ENCODE results near the gene SMARCB1.

SMARCB1 gene

DNA sequence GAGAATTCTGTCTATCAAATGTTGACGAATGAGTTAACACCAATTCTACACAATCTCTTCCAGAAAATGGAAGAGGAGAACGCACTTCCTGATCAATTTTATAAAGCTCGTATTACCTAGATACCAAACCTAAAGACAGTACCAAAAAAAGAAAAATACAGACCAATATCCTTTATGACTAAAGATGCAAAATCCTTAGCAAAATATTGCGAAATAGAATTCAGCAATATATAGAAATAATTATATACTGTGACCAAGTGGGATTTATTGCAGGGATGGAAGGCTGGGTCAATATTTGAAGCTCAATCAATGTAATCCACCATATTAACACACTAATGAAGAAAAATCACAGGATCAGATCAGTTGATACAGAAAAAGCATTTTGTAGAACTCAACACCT is 25.6 kb downstream of the SMARCB1 start:
- Histone ChIP-seq H3K9me3 (ENCODE audit: low read length) (no peaks in the 10 kb centered on the region), H3K27me3 (ENCODE audit: insufficient read depth, low read length) (no peaks in the 10 kb centered on the region), H3K36me3 (ENCODE audit: insufficient read depth, low read length) (peaks cover 60% of the 10 kb centered on the region), H2AFZ (ENCODE audit: low read depth, low read length) (no peak overlapping the region), H3K4me3 (ENCODE audit: low read length) (no peak overlapping the region), H3K4me1 (ENCODE audit: insufficient read depth, low read length) (no peaks in the 10 kb centered on the region)

DNA sequence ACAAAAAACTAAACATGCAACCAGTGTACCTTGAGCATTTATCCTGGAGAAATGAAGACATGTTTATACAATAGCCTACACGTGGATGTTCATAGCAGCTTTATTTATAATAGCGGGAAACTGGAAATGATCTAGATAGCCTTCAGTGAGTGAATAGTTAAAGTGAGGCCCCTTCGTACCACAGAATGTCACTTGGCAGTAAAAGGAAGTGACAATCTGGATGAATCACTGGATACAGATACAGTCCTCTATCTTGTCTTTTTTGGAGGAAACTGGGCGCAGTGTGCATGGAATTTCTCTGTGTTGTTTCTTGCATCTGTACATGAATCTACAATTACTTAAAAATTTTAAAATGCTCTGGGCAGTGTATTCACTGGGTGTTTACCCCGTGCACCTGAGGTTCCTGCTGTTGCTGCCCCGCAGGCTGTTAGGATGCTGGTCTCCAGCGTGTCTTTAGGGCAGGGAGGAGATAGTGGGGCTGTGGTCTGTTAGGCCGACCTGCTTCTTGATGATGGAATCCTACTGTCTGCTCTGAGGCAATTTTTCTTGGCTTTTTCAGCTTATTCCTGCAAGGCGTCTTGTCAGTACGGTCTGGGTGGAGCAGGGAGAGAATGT is 28.9 kb downstream of the SMARCB1 start:
- no peaks in the 10 kb centered on the region for H3K4me1 ChIP-seq (ENCODE audit: insufficient read depth, low read length)
- no peak overlapping the region for H3K4me3 ChIP-seq (ENCODE audit: low read length)
- H3K9me3 ChIP-seq (ENCODE audit: low read length), result no peaks in the 10 kb centered on the region
- no peak overlapping the region for H2AFZ ChIP-seq (ENCODE audit: low read depth, low read length)
- H3K36me3 ChIP-seq (ENCODE audit: insufficient read depth, low read length), result peaks cover 85% of the 10 kb centered on the region
- no peaks in the 10 kb centered on the region for H3K27me3 ChIP-seq (ENCODE audit: insufficient read depth, low read length)

DNA sequence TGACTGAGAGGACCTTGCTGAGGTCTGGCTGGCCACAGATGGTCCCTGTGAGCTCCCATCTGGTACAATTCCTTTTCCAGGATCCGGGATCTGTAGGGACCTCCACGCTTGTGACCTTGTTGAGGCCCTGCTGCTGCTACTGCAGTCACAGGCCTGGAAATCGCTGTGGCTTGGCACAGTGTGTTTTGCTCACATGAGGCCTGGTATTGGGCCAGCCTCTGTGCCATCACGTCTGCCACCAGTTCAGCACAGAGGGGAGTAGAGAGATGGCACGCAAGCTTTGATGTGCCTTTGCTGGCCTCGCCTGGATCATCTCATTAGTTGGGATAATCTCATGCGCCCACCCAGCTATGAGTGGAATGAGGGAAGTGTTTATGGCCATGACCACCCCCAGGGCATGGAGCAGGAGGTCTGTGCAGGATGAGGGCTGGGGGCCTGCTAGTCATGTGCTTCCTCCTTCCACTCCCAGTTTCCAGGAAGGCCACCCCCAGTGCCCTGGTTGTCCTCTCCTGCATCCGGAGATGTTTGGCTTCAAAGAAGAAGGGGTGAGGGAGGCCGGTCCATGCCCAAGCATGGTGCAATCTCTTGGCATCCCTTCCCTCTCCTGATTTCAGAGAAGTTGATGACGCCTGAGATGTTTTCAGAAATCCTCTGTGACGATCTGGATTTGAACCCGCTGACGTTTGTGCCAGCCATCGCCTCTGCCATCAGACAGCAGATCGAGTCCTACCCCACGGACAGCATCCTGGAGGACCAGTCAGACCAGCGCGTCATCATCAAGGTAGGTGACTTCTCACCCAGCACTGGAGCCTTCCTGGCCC is 29.6 kb downstream of the SMARCB1 start:
- Histone ChIP-seq H3K36me3 (ENCODE audit: insufficient read depth, low read length) (peaks cover 85% of the 10 kb centered on the region), H3K4me3 (ENCODE audit: low read length) (no peak overlapping the region), H2AFZ (ENCODE audit: low read depth, low read length) (no peak overlapping the region), H3K27me3 (ENCODE audit: insufficient read depth, low read length) (no peaks in the 10 kb centered on the region), H3K4me1 (ENCODE audit: insufficient read depth, low read length) (no peaks in the 10 kb centered on the region), H3K9me3 (ENCODE audit: low read length) (no peaks in the 10 kb centered on the region)

DNA sequence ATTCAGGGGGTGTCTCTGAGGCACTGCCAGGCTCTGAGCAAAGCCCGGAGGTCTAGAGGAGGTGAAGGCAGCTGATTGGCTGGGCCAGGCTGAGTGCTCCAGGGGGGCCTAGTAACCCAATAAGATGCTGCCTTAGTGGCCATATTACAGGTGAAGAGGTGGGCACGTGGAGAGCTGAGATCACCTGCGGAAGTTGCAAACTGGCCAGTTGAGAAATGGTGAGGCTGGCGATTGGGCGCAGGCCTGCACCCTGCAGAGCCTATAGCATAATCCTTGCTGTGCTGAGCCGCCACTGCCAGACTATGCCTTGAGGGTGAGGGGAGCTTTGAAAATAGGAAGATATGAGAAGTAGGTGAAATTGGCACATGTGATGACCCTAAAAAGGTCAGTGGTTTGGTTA is 30.4 kb downstream of the SMARCB1 start:
- Histone ChIP-seq H3K4me1 (ENCODE audit: insufficient read depth, low read length) (no peaks in the 10 kb centered on the region), H3K27me3 (ENCODE audit: insufficient read depth, low read length) (no peaks in the 10 kb centered on the region), H3K4me3 (ENCODE audit: low read length) (no peak overlapping the region), H3K9me3 (ENCODE audit: low read length) (no peaks in the 10 kb centered on the region), H3K36me3 (ENCODE audit: insufficient read depth, low read length) (peaks cover 84% of the 10 kb centered on the region), H2AFZ (ENCODE audit: low read depth, low read length) (no peak overlapping the region)

DNA sequence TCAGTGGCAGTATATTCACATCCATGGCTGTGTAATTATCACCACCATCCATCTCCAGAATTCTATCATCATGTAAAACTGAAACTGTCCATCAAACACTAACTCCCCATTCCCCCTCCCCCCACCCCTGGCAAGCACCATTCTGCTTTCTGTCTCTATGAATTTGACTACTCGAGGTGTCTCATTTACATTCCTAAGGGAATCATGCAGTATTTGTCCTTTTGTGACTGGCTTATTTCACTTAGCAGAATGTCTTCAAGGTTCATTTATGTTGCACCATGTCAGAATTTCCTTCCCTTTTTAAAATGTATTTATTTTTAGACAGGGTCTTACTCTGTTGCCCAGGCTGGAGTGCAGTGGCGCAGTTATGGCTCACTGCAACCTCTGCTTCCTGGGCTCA is 31.8 kb downstream of the SMARCB1 start:
- no peaks in the 10 kb centered on the region for H3K9me3 ChIP-seq (ENCODE audit: low read length)

DNA sequence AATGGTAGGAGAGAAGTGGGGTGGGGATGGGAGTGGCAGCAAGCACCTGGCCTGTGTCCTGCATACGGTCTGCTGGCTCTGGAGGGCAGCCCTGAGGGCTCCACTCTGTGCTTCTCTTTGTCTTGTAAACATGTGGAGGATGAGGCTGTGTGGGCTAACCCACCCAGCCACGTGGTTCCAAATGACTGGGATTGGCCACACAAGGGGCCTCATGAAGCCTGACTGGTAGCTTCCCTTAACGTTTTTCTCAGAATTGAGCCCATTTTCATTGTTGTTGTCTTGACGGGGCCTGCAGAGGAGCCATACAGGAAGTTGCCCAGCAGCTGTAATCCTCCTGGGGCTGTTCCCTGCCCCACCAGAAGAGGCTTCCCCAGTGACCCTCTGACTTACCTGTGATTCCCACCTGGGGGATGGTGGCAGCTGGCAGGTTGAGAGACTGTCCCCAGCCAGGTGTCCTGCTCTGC is 34.0 kb downstream of the SMARCB1 start:
- Histone ChIP-seq H3K27me3 (ENCODE audit: insufficient read depth, low read length) (no peaks in the 10 kb centered on the region), H2AFZ (ENCODE audit: low read depth, low read length) (no peak overlapping the region), H3K4me1 (ENCODE audit: insufficient read depth, low read length) (no peaks in the 10 kb centered on the region), H3K4me3 (ENCODE audit: low read length) (no peak overlapping the region), H3K9me3 (ENCODE audit: low read length) (no peaks in the 10 kb centered on the region), H3K36me3 (ENCODE audit: insufficient read depth, low read length) (peaks cover 95% of the 10 kb centered on the region)

More for the DNA sequence above, 31.8 kb downstream of the SMARCB1 start:
- no peaks in the 10 kb centered on the region for H3K4me1 ChIP-seq (ENCODE audit: insufficient read depth, low read length)
- H3K36me3 ChIP-seq (ENCODE audit: insufficient read depth, low read length), result peaks cover 85% of the 10 kb centered on the region
- no peak overlapping the region for H2AFZ ChIP-seq (ENCODE audit: low read depth, low read length)
- no peaks in the 10 kb centered on the region for H3K27me3 ChIP-seq (ENCODE audit: insufficient read depth, low read length)
- no peak overlapping the region for H3K4me3 ChIP-seq (ENCODE audit: low read length)

DNA sequence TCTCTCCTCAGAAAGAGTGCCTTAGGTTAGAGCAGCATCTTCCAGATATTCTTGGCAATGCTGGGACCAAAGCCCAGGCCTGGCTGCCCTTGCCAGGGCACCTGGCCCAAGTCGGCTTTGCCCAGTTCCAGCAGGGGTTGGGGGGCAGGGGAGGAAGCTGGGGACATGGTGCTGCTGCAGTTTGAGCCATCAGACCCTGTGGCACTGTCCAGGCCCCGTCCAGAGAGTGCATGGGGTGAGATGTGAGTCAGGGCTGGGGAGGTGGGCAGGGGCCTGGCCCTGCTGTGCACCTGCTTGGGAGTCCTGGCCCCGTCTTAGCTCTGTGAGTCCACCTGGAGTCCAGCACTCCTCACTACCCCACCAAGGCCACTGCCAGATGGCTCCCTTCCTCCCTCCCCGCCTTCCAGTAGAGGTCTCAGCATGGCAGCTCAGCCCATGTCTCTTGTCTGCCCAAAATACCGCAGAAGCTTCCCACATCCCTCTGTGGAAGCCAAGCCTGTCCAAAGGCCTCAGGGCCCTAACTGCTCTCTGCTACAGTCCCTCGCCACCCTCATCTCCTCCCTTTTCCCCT is 35.4 kb downstream of the SMARCB1 start:
- H3K27me3 ChIP-seq (ENCODE audit: insufficient read depth, low read length), result no peaks in the 10 kb centered on the region
- no peak overlapping the region for H3K4me3 ChIP-seq (ENCODE audit: low read length)
- no peak overlapping the region for H2AFZ ChIP-seq (ENCODE audit: low read depth, low read length)
- H3K9me3 ChIP-seq (ENCODE audit: low read length), result no peaks in the 10 kb centered on the region
- H3K36me3 ChIP-seq (ENCODE audit: insufficient read depth, low read length), result peaks cover 93% of the 10 kb centered on the region
- no peaks in the 10 kb centered on the region for H3K4me1 ChIP-seq (ENCODE audit: insufficient read depth, low read length)

DNA sequence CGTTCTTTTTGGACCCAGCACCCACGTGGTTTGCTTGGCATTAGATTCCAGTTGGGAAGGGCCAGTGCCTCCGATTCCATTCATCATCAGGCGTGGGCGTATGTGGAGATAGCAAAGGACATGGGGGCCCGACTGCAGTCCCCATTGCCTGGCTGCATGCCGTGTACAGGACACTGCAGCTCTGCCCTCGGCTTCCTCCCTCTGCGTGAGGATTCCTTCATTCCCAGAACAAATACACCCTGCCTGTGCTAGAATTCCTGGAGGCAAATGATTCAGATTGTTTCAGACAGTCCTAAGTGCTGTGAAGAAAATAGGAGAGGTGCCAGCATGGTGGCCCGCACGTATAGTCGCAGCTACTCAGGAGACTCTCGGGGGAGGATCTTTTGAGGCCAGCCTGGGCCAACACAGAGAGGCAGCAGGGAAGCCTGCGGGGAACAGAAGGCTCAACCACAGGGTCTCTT is 36.6 kb downstream of the SMARCB1 start:
- Histone ChIP-seq H3K36me3 (ENCODE audit: insufficient read depth, low read length) (peaks cover 90% of the 10 kb centered on the region), H3K4me3 (ENCODE audit: low read length) (no peak overlapping the region), H3K27me3 (ENCODE audit: insufficient read depth, low read length) (no peaks in the 10 kb centered on the region), H2AFZ (ENCODE audit: low read depth, low read length) (no peak overlapping the region), H3K4me1 (ENCODE audit: insufficient read depth, low read length) (no peaks in the 10 kb centered on the region), H3K9me3 (ENCODE audit: low read length) (no peaks in the 10 kb centered on the region)

DNA sequence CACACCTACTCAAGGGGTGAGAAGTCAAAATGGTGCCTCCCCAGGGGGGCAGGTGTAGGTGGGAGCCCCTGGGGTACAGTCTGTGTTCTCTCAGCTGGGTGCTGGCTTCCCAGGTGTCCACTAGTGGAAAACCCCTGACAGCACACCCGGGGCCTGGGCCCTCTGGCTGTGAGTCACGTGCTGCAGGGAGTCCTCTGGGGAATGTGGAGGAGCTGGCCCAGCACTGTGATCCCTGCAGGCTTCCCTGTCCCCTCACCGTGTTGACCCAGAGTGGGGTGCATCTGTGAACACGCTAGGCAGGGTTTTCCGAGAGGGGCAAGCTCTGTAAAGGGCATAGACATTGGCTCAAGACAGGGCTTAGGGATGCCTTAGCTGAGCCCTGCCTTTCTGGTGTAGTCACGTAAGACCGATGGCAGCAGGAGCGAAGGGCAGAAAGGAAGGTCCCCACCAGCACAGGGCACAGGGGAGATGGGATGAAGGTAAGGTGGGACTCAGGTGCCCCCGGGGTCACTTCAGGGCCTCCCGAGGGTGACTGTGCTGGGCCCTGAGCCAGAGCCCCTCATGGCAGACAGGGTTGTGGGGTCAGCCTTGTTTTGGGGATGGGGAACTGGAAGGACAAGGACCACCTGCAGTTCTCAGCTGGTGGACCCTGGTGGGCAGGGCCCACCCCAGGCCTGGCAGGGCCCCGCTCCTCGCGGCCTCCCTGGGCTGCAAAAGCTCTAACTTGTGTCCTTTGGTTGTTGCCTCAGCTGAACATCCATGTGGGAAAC is 37.9 kb downstream of the SMARCB1 start:
- H3K9me3 ChIP-seq (ENCODE audit: low read length), result no peaks in the 10 kb centered on the region
- H3K4me1 ChIP-seq (ENCODE audit: insufficient read depth, low read length), result no peaks in the 10 kb centered on the region
- H3K36me3 ChIP-seq (ENCODE audit: insufficient read depth, low read length), result peaks cover 89% of the 10 kb centered on the region
- no peak overlapping the region for H2AFZ ChIP-seq (ENCODE audit: low read depth, low read length)
- no peaks in the 10 kb centered on the region for H3K27me3 ChIP-seq (ENCODE audit: insufficient read depth, low read length)
- H3K4me3 ChIP-seq (ENCODE audit: low read length), result no peak overlapping the region

DNA sequence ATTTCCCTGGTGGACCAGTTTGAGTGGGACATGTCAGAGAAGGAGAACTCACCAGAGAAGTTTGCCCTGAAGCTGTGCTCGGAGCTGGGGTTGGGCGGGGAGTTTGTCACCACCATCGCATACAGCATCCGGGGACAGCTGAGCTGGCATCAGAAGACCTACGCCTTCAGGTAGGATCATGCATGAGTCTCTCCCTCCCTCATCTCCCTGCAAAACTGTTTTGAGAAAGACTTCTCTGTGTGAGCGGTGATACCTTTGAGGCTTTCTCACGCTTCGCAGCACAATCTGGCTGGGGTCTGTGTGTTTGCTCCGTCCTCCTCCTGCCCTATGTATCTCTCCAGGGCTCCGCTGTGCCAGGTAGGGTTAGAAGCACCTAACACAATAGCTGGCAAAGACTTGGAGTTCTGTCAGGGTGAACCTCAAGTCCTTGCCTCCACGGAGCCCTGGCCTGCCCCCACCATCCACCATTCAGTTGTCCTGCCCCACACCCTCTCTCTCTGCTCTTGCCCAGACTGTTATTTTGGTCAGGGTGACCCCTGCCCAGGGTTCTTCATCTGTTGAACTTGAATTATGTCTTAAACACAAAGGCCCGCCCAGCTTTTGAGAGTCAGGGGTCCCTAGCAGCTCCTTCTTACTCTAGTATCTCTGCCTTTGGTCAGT is 38.6 kb downstream of the SMARCB1 start:
- Histone ChIP-seq H3K4me3 (ENCODE audit: low read length) (no peak overlapping the region), H3K9me3 (ENCODE audit: low read length) (no peaks in the 10 kb centered on the region), H2AFZ (ENCODE audit: low read depth, low read length) (no peak overlapping the region), H3K27me3 (ENCODE audit: insufficient read depth, low read length) (no peaks in the 10 kb centered on the region), H3K36me3 (ENCODE audit: insufficient read depth, low read length) (peaks cover 90% of the 10 kb centered on the region), H3K4me1 (ENCODE audit: insufficient read depth, low read length) (no peaks in the 10 kb centered on the region)

DNA sequence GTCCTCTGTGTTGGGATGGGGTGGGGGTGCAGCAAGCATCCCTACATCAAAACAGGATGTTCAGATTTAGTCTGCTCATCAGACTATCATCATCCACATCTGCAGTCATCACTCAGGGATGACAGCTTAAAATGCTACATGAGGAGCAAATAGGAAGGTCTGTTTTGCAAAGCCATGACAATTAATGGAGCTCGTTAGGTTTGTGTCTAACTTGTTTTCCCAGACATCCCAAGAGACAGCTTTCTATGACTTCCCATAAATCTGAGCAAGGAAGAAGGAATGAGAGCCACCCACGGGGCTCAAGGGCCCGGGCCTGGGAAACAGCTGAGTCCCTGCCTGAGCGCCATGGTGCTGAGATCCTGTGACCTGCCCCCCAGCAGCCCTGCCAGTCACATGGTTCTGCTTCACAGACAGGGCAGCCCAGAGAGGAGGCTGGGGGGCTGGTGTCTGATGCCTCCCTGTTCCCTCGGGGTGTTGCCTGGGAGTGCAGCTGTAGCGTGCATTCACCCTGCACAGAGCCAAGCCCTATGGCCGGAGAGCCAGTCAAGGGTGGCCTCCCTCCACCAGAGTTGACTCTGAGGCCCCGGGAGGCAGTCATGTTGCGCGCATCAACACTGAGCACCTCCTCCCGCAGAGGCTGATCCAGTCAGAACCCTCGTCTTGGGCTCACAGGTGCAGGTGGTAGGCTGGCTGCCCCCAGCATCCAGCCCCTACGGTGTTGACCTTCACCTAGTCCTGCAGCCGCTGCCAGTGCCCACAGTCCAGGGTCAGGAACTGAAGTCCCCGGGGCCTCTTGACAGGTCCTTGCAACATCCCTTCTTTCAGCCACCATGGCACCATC is 40.0 kb downstream of the SMARCB1 start:
- Histone ChIP-seq H3K4me1 (ENCODE audit: insufficient read depth, low read length) (no peaks in the 10 kb centered on the region), H3K9me3 (ENCODE audit: low read length) (no peaks in the 10 kb centered on the region), H3K4me3 (ENCODE audit: low read length) (no peak overlapping the region), H3K27me3 (ENCODE audit: insufficient read depth, low read length) (no peaks in the 10 kb centered on the region), H2AFZ (ENCODE audit: low read depth, low read length) (no peak overlapping the region), H3K36me3 (ENCODE audit: insufficient read depth, low read length) (peaks cover 86% of the 10 kb centered on the region)

Data from neuron (in vitro differentiated cells).